GM19025 (cell line): ENCODE data around the gene SUDS3.
"Not testable (repeated sequence)": the region's sequence is repeated elsewhere in the genome, so short reads cannot be mapped to it uniquely, and the experiment has no call there.

ENCODE experiments used
- ATAC-seq: cut with Tn5 transposase; IDR thresholded peaks from one replicate; pipeline ENCODE4 v1.9.1; 2021; ENCODE audit warnings: mild to moderate bottlenecking, low read depth, moderate library complexity; ENCODE audit not compliant: unreplicated experiment

Gene SUDS3

DNA sequence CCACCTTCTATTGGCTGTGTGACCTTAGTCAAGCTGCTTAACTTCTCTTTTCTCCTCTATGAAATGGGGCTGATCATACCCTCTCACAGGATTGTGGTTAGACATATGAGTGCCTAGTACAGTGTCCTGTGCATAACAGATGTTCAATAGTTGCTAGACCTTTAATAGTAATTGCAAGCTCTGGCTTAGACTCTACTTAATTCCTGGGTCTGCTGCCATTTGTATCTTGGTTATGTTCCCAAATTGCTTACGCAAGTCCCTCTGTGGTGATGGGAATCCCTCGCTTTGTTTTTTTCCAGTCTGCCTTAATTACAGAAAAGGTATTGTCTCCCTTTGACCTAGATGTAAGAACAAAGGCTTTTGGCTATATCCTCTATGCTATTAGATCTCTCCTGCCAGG, 15.1 kb downstream of the SUDS3 start:
- ATAC-seq = no peak

- ATAC-seq = no peak
Measured at GRCh38 chr12:118391836-118392235, 15.5 kb downstream of the SUDS3 start.

- ATAC-seq = no peak
Measured at GRCh38 chr12:118397708-118398440, 21.5 kb downstream of the SUDS3 start.

DNA sequence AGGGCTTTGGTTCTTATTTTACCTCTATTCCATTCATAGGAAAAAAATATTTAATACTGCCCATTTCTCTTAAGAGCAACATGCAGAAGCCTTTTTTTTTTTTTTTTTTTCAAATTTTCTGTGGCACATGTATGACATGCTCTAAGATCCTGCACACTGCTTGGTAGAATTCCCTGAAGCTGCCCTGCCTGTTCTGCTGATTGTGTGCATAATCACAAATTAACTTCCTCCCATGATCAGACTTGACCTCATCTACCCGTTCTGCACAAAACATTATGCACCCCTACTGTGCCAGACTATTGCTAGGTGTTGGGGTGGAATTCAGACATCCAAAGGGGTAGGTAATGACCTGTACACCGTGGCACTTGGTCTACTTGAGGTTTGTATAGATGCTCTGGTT, 22.2 kb downstream of the SUDS3 start:
- no peak for ATAC-seq

- no peak for ATAC-seq
Measured at GRCh38 chr12:118398940-118399339, 22.6 kb downstream of the SUDS3 start.

DNA sequence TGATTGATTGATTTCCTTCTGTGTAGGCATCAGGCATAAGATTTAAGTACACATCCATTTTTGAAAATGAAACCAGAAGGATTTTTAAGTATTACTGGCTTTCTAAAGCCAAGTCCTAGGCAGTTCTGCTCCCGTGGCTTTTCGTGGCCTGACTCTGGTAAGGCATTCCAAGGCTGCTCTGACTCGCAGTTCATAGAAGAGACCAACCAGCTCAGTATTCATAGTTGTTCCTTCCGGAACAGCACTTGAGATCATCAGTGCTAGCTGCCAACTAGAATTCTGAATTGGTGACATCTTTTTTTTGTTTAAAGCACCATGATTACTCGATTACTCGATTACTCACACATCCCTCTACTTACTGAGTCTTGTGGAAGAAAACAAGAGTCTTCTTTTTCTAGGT, 25.9 kb downstream of the SUDS3 start:
- no peak for ATAC-seq

GRCh38 chr12:118404876-118405521, 28.6 kb downstream of the SUDS3 start:
- no peak for ATAC-seq

GRCh38 chr12:118408241-118408640, 31.9 kb downstream of the SUDS3 start:
- ATAC-seq = not testable (repeated sequence)

GRCh38 chr12:118409834-118410233, 33.5 kb downstream of the SUDS3 start:
- no peak for ATAC-seq

DNA sequence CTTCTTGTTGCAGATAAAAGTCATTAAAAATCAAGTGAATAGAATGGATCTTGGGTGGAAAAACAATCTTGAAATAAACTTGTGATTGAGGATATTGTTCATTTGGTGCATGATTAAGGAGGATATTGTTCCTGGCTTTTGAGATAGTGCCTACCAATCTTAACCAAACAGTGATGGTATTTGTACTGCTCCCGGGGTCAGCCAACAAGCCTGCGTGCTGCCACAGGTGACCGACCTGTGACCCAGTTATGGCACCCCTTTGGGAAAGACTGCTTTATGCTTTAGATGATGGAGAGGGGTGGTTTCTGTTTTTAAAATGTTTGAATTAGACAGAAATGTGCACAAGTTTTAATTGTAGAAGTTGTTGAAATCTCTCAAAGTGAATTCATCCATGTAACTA, 41.6 kb downstream of the SUDS3 start:
- ATAC-seq = no peak

GRCh38 chr12:118418385-118419057, 42.2 kb downstream of the SUDS3 start:
- no peak for ATAC-seq

- no peak for ATAC-seq
Measured at GRCh38 chr12:118420673-118421072, 44.3 kb downstream of the SUDS3 start.

DNA sequence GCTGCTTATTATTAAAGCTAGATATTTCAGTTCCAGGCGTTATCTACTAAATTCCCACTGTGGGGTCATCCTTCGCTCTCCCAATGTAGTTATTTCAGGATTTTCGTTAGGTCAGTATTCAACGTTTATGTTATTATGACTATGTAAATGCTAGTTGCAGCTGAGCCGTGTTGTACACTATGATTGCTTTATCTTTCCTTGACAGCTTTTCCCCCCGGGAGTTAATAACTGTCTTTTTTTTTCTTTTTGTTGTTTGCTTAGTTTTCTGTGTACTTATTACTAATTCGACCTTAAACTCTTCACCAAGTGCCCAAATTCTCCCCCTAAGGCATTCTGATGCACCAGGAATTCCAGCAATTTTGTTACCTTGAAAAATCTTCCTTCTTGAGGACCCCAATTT, 48.5 kb downstream of the SUDS3 start:
- ATAC-seq = no peak

DNA sequence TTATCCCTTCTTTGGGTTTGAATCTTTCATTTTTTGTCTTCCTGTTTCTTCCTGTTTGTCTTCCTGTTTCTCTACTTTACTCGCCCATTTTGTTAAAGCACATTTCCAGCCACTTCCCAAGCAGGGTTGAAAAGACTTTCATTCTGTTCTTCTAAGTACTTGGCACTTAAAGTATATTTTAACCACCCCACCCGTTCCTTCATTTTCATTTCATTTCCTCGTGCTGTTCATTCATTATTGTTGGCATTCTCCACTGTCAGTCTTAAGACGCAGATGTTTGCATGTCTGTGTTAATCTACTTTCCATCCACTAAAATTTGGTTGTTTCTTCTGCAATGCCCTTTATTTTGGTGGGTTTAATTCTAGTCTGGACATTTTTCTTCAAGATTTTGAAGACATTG, 49.0 kb downstream of the SUDS3 start:
- ATAC-seq = no peak

DNA sequence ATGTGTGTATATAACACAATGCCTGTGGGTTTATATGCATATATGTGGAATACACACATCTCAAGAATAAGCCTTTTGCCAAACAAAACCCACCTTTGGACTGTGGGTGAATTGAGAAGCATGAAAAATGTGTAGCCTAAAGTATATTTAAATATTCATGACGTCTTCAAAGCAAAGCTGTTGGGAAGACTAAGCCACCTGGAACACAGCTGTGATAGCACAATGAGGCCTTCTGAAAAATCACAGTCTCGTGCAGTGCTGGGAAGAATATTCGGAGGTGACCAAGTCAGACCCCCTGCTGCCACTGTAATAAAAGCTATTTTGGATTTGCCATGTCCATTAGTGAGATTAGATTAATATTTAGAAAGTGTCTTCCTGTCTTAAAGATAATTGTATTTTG, 51.5 kb downstream of the SUDS3 start:
- ATAC-seq = no peak

DNA sequence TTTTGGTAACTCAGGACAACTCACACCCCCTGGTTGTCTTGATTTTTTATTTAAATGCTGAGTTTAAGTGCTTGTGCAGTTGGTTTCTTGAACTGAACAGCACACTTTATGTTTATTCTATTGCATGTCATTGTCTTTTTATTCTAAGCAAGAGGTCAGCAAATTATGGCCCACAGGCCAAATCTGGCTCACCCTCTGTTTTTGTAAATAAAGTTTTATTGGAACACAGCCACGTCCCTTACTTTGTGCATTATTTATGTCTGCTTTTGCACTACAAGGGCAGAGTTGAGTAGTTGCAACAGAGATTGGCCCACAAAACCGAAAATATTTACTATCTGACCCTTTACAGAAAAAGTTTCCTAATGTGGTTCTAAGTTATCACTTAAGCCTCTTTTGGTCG, 52.3 kb downstream of the SUDS3 start:
- ATAC-seq = no peak

- no peak for ATAC-seq
Measured at GRCh38 chr12:118429688-118430383, 53.5 kb downstream of the SUDS3 start.

DNA sequence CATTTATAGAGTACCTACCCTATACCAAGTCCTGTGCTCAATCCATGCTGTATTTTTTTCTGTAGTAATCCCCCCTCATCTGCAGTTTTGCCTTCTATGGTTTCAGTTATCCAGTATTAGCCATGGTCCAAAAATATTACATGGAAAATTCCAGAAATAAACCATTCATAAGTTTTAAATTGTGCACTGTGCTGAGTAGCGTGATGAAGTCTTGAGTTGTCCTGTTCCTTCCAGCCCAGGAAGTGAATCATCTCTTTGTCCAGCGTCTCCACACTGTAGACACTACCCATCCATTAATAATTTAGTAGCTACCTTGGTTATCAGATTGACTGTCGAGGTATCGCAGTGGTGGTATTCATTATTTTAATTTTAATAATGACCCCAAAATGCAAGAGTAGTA, 54.2 kb downstream of the SUDS3 start:
- ATAC-seq = no peak

- no peak for ATAC-seq
Measured at GRCh38 chr12:118432812-118433545, 56.6 kb downstream of the SUDS3 start.

GRCh38 chr12:118436002-118436730, 59.8 kb downstream of the SUDS3 start:
- ATAC-seq = no peak
